HFFc6 (cell line): Measurements from ENCODE around the gene PXYLP1. TPM values are rescaled to one million over a fixed set of nuclear protein-coding genes. Genes with fewer than 3 reads are reported as not detected.
"Not testable (repeated sequence)": the region's sequence is repeated elsewhere in the genome, so short reads cannot be mapped to it uniquely, and the experiment has no call there.

ENCODE experiments used
- DNase-seq: peaks from one replicate; pipeline ENCODE4 v3.0.0-alpha.2; 2018
- H3K27ac Mint-ChIP-seq: 2 replicates; pipeline ENCODE4 v1.8.0; 2020; ENCODE audit warnings: mild to moderate bottlenecking, mixed read lengths
- H3K27me3 Mint-ChIP-seq: 2 replicates; pipeline ENCODE4 v1.8.0; 2021; ENCODE audit warnings: mild to moderate bottlenecking, moderate library complexity, mixed read lengths; ENCODE audit not compliant: insufficient read depth
- H3K36me3 Mint-ChIP-seq: 2 replicates; pipeline ENCODE4 v1.8.0; 2021; ENCODE audit warnings: low read depth, mixed read lengths
- H3K4me1 Mint-ChIP-seq: 2 replicates; pipeline ENCODE4 v1.8.0; 2020; ENCODE audit warnings: low read depth, mixed read lengths
- H3K4me3 Mint-ChIP-seq: 2 replicates; pipeline ENCODE4 v1.8.0; 2020; ENCODE audit warnings: mild to moderate bottlenecking, moderate library complexity, mixed read lengths
- H3K9me3 Mint-ChIP-seq: 2 replicates; pipeline ENCODE4 v1.8.0; 2020; ENCODE audit warnings: mild to moderate bottlenecking, mixed read lengths
- total RNA-seq, 6 experiments: library from RNA; stranded (reverse); fragmentation: NEBNext Ultra II Directional; extraction: Animal tissue kit (Norgen Biotek cat#: 25700); gene quantifications; 2 replicates in 1 of 6; 3 replicates in 5 of 6; pipeline ENCODE4 v1.2.3, GENCODE V29; 2021
- TF ChIP-seq, protein P1 (sequence below): fragments of 200-600 bp; sonication (generic); IDR thresholded peaks from 2 replicates; pipeline ENCODE4 v1.5.0; 2021; ENCODE audit warnings: antibody characterized with exemption, mild to moderate bottlenecking

The PXYLP1 gene
- total RNA-seq, 6 experiments from 2014 or later: 4.5 to 5.4 (median 4.6) TPM

DNA sequence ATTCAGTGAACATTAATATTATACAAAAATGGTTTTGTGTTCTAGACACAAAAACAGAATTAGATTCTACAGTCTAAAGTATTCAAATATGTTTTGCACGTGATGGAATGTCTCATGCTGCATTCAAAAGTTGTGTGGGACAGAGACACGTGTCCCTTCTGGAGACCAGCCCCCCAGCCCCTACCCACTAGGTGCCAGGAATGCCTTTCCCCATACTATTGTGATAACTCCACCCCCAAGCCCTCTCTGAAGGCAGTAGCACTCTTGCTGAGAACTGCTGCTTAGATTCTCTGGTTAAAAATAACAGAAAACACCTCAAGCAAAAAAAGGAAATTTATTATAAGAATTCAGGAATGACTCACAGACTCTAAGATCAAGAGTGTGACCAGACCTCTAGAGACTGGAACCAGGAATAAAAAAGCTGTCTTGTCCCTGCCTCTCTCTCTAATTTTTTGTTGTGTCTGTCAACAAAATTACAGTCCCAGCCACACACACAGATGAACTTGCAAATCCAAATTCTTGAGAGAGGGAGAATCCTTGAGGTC is 57.7 kb downstream of the PXYLP1 start:
- Mint-ChIP-seq H3K27me3 (no peaks in the 10 kb centered on the region), H3K36me3 (peaks cover 5% of the 10 kb centered on the region; the same call in 1 of the 2 replicates), H3K4me3 (no peak overlapping the region)

DNA sequence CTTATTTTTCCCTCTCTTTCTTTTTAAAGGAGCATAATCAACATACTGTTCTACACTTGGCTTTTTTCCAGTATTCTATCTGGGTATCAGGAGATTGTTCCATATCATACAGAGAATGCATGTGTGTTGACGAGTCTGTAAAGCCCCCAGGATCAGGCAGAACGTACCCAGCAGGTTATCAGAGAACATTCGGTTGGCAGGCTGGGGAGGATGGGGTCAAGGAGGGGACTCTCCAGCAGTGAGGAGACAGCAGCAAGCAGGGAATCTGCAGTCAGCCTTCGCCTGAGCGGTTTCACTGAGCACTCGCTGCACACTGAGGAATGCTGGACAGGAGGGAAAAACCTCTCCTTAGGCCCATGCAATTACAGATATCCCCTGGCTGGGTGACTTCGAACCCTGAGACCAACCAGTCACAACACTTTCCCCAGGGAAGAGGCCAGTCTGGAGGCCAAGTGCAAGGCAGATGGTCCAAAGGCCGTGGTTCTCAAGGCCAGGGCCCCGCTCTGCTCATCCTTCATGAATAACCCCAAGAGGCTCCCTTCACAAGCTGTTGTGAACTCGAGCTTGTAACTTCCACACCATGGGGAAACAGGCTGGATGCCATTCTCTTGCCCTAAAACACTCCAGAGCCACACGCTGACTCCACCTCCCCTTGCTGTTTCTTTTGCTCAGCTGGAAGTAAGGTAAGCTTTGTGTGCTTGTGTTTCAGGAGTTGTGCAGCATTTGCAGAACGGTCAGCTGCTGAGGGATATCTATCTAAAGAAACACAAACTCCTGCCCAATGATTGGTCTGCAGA is 60.1 kb downstream of the PXYLP1 start:
- H3K9me3 Mint-ChIP-seq: no peaks in the 10 kb centered on the region
- H3K27me3 Mint-ChIP-seq: no peaks in the 10 kb centered on the region
- peaks cover 5% of the 10 kb centered on the region; the same call in 1 of the 2 replicates for H3K36me3 Mint-ChIP-seq
- no peak for DNase-seq
- no peak overlapping the region for H3K27ac Mint-ChIP-seq
- H3K4me1 Mint-ChIP-seq: peaks cover 34% of the 10 kb centered on the region
- TF ChIP-seq, protein P1, sequence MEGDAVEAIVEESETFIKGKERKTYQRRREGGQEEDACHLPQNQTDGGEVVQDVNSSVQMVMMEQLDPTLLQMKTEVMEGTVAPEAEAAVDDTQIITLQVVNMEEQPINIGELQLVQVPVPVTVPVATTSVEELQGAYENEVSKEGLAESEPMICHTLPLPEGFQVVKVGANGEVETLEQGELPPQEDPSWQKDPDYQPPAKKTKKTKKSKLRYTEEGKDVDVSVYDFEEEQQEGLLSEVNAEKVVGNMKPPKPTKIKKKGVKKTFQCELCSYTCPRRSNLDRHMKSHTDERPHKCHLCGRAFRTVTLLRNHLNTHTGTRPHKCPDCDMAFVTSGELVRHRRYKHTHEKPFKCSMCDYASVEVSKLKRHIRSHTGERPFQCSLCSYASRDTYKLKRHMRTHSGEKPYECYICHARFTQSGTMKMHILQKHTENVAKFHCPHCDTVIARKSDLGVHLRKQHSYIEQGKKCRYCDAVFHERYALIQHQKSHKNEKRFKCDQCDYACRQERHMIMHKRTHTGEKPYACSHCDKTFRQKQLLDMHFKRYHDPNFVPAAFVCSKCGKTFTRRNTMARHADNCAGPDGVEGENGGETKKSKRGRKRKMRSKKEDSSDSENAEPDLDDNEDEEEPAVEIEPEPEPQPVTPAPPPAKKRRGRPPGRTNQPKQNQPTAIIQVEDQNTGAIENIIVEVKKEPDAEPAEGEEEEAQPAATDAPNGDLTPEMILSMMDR: no peak
- H3K4me3 Mint-ChIP-seq: no peak overlapping the region

More for the DNA sequence above, 57.7 kb downstream of the PXYLP1 start:
- TF ChIP-seq, protein P1: no peak
- H3K9me3 Mint-ChIP-seq: no peaks in the 10 kb centered on the region
- no peak overlapping the region for H3K27ac Mint-ChIP-seq
- DNase-seq: no peak
- peaks cover 24% of the 10 kb centered on the region for H3K4me1 Mint-ChIP-seq

DNA sequence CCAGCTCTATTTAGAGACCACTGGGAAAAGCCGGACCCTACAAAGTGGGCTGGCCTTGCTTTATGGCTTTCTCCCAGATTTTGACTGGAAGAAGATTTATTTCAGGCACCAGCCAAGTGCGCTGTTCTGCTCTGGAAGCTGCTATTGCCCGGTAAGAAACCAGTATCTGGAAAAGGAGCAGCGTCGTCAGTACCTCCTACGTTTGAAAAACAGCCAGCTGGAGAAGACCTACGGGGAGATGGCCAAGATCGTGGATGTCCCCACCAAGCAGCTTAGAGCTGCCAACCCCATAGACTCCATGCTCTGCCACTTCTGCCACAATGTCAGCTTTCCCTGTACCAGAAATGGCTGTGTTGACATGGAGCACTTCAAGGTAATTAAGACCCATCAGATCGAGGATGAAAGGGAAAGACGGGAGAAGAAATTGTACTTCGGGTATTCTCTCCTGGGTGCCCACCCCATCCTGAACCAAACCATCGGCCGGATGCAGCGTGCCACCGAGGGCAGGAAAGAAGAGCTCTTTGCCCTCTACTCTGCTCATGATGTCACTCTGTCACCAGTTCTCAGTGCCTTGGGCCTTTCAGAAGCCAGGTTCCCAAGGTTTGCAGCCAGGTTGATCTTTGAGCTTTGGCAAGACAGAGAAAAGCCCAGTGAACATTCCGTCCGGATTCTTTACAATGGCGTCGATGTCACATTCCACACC is 60.9 kb downstream of the PXYLP1 start:
- Mint-ChIP-seq H3K27me3 (no peaks in the 10 kb centered on the region; the same call in 1 of the 2 replicates), H3K4me3 (no peak overlapping the region), H3K9me3 (no peaks in the 10 kb centered on the region), H3K36me3 (peaks cover 5% of the 10 kb centered on the region; the same call in 1 of the 2 replicates), H3K27ac (no peak overlapping the region), H3K4me1 (peaks cover 34% of the 10 kb centered on the region)
- TF ChIP-seq, protein P1: no peak
- DNase-seq: no peak

DNA sequence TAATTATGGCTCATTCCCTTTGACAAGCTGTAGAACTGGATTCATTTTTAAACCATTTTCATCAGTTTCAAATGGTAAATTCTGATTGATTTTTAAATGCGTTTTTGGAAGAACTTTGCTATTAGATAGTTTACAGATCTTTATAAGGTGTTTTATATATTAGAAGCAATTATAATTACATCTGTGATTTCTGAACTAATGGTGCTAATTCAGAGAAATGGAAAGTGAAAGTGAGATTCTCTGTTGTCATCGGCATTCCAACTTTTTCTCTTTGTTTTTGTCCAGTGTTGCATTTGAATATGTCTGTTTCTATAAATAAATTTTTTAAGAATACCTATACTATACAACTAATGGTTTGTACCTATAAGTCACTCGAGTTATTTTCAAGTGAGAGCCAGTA is 62.7 kb downstream of the PXYLP1 start:
- peaks cover 5% of the 10 kb centered on the region; the same call in 1 of the 2 replicates for H3K36me3 Mint-ChIP-seq
- peak overlapping the region; percentile 83 for H3K4me3 Mint-ChIP-seq
- H3K9me3 Mint-ChIP-seq: no peaks in the 10 kb centered on the region
- no peak for DNase-seq
- peaks cover 9% of the 10 kb centered on the region for H3K27me3 Mint-ChIP-seq
- peak overlapping the region; percentile 49 for H3K27ac Mint-ChIP-seq
- TF ChIP-seq, protein P1: no peak
- H3K4me1 Mint-ChIP-seq: peaks cover 31% of the 10 kb centered on the region

DNA sequence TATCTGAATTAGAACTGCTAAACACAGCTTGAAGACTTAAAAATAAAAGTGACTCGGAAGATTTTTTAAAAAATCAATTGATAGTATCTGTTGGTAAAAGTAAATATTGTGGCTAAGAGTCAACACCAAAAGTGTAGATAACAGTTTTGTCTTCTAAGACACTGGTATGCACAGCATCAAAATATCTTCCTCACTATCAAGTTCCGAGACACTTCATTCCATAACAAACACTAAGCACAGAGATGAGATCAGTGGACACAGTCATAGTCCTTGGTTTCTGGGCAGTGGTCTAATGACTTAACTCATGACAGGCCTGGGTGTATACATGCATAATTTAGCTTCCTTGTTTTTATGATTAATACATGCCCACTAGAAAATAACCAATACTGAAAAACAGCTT is 63.2 kb downstream of the PXYLP1 start:
- DNase-seq: peak; percentile 72
- peak overlapping the region; percentile 83 for H3K4me3 Mint-ChIP-seq
- H3K9me3 Mint-ChIP-seq: no peaks in the 10 kb centered on the region
- peak overlapping the region; percentile 49 for H3K27ac Mint-ChIP-seq
- TF ChIP-seq, protein P1: no peak
- H3K36me3 Mint-ChIP-seq: peaks cover 5% of the 10 kb centered on the region; the same call in 1 of the 2 replicates
- peaks cover 9% of the 10 kb centered on the region for H3K27me3 Mint-ChIP-seq
- H3K4me1 Mint-ChIP-seq: peaks cover 25% of the 10 kb centered on the region

DNA sequence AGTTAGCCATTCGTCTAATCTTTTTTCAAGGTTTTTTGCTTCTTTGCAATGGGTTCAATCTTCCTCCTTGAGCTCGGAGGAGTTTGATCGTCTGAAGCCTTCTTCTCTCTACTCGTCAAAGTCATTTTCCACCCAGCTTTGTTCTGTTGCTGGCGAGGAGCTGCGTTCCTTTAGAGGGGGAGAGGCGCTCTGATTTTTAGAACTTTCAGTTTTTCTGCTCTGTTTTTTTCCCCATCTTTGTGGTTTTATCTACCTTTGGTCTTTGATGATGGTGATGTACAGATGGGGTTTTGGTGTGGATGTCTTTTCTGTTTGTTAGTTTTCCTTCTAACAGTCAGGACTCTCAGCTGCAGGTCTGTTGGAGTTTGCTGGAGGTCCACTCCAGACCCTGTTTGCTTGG is 68.8 kb downstream of the PXYLP1 start:
- H3K36me3 Mint-ChIP-seq, H3K9me3 Mint-ChIP-seq, H3K27ac Mint-ChIP-seq, H3K4me3 Mint-ChIP-seq, DNase-seq, H3K27me3 Mint-ChIP-seq: not testable (repeated sequence)
- peaks cover 22% of the 10 kb centered on the region for H3K4me1 Mint-ChIP-seq
